Activated T-cell treated with anti-CD3 and anti-CD28 coated beads for 1 hour (primary cell): Measurements from ENCODE around the gene SUPT20HL1.
"Not testable (repeated sequence)": the region's sequence is repeated elsewhere in the genome, so short reads cannot be mapped to it uniquely, and the experiment has no call there.

Experiments
- DNase-seq: peaks from one replicate; pipeline ENCODE4 v3.0.0-alpha.2; 2020; ENCODE audit warnings: low read depth

The SUPT20HL1 gene

DNA sequence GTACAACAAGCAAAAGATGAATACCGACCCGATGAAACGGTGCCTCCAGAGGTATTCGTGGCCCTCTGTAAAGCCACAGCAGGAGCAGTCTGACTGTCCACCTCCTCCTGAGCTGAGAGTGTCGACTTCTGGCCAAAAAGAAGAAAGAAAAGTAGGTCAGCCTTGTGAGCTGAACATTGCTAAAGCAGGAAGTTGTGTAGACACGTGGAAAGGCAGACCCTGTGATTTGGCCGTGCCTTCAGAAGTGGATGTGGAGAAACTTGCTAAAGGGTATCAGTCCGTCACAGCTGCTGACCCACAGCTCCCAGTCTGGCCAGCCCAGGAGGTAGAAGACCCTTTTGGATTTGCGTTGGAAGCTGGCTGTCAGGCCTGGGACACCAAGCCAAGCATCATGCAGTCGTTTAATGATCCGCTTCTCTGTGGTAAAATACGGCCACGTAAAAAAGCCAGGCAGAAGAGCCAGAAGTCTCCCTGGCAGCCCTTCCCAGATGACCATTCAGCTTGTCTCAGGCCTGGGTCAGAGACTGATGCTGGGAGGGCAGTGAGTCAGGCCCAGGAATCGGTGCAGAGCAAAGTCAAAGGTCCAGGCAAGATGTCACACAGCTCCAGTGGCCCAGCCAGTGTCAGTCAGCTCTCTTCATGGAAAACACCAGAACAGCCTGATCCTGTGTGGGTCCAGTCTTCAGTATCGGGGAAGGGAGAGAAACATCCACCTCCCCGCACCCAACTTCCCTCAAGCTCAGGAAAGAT is 3.2 kb downstream of the SUPT20HL1 start:
- DNase-seq, result not testable (repeated sequence)

GRCh38 chrX:24364326-24364725 is 3.9 kb downstream of the SUPT20HL1 start:
- DNase-seq, result no peak

- no peak for DNase-seq
Measured at GRCh38 chrX:24364851-24365538, 4.6 kb downstream of the SUPT20HL1 start.

DNA sequence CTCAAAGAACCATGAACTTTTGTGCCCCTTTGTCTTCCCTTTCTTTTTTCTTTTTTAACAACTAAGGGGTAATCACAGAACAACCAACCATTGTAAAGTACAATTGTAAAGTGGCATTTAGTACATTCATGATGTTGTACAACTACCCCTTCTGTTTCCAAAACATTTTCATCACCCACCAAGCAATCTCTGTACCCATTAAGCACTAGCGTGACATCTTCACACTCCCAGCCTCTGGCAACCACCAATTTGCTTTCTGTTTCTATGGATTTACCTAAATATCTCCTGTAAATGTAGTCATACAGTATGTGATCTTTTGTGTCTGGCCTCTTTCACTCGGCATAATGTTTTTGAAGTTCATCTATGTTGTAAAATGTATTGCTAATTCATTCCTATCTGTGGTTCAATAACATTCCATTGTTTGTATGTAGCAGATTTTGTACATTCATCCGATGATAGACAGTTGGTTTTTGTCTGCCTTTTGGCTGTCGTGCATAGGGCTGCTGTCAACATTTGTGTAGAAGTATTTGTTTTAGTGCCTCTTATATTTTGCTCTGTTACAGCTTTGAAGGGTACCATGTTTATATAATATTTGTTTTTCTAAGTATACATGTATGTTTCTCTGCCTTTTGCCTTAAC is 6.4 kb downstream of the SUPT20HL1 start:
- not testable (repeated sequence) for DNase-seq

DNA sequence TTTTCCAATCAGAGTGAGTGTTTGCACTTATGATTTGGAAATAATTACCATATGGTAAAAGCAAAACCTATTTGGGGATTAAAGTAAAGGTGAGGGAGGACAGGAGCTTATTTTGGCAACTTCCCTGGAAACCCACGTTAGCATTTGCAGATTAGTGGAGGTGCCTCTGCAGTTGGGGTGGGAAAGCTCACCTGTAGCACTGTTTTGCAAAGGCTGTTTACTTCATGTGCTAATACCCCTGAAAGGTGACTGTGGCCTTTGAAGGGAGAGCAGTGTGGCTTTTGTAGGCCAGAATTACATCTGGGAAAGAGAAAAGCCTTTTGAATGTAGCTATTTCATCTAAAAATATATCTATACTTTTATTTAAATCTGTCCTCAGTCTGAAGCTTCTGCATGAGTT is 9.4 kb downstream of the SUPT20HL1 start:
- DNase-seq, result no peak

GRCh38 chrX:24371391-24371972 is 11.0 kb downstream of the SUPT20HL1 start:
- peak; percentile 37 for DNase-seq

GRCh38 chrX:24372021-24372763 is 11.8 kb downstream of the SUPT20HL1 start:
- DNase-seq, result no peak

GRCh38 chrX:24375600-24376131 is 15.2 kb downstream of the SUPT20HL1 start:
- no peak for DNase-seq

DNA sequence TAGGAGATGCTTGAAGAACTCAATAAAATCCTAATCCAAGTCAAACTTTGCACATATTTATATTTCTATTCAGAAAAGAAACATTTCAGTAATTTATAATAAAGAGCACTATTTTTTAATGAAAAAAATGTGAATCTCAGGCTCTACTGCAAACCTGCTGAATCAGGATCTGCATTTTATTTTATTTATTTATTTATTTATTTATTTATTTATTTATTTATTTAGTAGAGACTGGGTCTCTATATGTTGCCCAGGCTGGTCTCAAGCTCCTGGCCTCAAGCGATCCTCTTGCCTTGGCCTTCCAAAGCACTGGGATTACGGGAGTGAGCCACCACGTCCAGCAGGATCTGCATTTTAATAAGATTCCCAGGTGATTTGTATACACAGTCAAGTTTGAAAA is 16.0 kb downstream of the SUPT20HL1 start:
- no peak for DNase-seq

- no peak for DNase-seq
Measured at GRCh38 chrX:24377195-24377594, 16.8 kb downstream of the SUPT20HL1 start.

GRCh38 chrX:24377911-24378468 is 17.6 kb downstream of the SUPT20HL1 start:
- DNase-seq, result no peak

- no peak for DNase-seq
Measured at GRCh38 chrX:24378706-24379105, 18.3 kb downstream of the SUPT20HL1 start.

DNA sequence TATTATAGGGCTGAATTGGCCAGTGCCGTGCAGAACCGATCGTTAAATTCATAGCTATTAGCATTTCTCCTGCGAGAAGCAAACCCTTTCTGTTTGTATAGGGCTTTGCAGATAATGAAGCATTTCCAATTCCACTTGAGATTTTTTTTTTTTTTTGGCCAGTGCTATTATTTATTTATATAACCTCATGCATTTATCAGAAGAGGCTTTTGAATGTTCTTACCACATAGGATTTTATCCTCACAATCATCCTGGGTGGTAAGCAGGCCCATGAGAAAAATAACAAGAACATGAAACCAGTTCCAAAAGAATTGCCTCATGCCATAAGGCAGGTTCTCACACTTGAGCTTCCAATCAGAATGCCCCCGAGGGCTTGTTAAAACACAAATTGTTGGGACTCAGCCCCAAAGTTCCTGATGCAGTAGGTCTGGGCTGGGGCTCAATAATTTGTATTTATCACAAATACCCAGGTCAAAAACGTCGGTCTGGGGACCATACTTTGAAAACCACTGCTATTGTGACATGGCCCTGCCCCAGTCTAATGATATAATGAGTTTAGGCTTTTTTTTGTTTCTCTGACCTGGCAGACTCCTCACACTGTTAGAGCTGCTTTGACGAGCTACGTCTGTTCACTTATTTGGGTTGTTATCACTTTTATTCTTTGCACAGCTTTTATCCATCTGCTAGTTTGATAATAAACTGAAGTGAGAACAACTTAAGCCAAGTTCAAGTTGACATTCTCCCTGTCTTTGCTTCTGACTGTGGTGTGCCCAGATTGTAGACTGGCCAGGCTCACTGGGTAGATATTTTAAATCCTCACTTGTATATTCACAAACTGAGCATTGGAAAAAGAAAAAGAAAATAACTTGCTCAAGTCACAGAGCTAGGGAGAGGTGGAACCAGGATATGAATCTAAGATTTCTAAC is 20.1 kb downstream of the SUPT20HL1 start:
- DNase-seq, result no peak

GRCh38 chrX:24382315-24382714 is 21.9 kb downstream of the SUPT20HL1 start:
- DNase-seq, result not testable (repeated sequence)

DNA sequence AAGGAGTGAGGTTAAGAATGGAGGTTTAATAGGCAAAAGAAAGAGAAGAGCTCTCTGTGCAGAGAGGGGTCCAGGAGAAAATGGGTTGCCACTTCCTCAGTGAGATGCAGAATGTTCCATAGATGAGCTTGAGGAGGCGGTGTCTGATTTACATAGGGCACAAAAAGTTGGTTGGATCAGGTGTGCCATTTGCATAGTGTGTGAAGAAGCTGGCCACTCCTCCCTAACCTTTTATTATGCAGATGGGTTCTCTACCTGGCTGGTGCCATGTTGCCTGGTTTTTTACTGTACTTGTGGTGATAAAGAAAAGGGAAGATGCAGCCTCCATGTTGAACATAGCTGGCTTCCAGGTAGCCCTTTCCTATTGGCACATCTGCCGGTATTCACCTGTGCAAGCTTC is 27.3 kb downstream of the SUPT20HL1 start:
- no peak for DNase-seq

DNA sequence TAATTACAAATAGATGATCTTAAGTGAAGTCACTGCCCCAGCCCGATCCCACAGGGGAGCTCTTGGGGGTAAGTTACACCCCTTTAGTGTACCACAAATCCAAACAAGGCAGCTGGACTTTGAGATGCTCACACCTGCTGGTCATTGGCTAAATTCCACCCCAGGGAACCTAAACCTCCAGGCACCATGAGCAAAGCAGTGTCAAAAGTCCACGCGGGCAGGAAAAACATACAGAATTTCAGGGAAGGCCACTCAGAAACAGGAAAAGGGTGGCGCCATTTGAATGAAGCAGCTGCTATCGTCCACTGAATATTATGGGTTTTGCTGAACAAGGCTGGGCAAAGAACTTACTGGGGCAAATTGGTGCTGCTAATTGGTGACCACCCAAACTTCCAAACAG is 30.9 kb downstream of the SUPT20HL1 start:
- no peak for DNase-seq

GRCh38 chrX:24391843-24392242 is 31.4 kb downstream of the SUPT20HL1 start:
- DNase-seq, result no peak

- no peak for DNase-seq
Measured at GRCh38 chrX:24392709-24393108, 32.3 kb downstream of the SUPT20HL1 start.

GRCh38 chrX:24395775-24396174 is 35.3 kb downstream of the SUPT20HL1 start:
- peak; percentile 2 for DNase-seq

- no peak for DNase-seq
Measured at GRCh38 chrX:24396236-24396930, 35.9 kb downstream of the SUPT20HL1 start.
